GM03348 (cell line): ENCODE measurements around the gene FUT6.
A peak's percentile ranks its signal among the peaks of the same experiment; 100 is the strongest.

Experiments
- DNase-seq: peaks from one replicate; pipeline ENCODE4 v3.0.0; 2012; ENCODE audit warnings: low spot score

Gene FUT6

DNA sequence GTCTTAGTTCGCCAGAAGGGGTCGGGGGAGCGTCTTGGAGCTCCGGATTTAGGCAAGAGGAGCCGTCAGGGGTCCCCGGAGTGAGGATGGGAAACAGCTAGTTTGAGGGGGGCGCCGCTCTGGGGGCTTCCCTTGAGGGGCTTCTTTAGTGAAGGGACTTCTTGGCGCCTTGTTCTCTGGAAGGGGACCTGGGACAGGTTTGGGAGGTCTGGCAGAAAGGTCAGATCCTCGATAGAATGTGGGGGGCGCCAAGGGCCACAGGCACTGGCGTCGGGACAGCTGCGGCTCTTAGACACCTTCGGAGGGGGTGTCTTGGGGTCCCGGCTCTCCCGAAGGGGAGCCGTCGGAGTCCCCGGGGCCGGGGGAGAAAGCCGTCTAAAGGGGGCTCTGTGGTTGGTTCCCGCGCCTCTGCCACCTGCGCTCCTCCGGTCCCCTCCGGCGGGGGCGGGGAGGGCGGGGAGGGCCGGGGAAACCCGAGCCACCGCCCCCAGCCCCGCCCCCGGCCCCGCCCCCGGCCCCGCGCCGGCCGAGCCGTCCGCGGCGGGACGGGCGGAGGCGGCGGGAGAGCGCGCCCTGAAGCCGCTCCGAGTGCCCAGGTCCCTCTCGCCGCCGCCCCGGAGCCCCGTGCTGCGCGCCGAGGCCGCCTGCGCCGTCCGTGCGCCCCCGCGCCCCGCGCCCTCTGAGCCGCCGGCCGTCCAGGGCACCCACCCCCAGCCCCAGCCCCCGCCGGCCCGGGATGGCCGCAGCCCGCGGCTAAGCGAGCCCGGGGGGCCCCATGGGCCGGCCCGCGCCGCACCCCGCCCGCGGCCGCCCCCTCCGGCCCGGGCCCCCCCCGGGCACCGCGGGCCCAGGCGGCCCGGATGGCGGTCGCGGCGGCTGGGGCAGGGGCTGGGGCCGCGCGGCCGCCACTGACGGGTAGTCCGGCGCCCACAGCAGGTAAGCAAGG is 34.7 kb downstream of the FUT6 start, which contains the start of gene NRTN:
NRTN (plus strand) TSS at position 552 of the 946 bp plus-strand sequence. CDS start 19,099 bp downstream, outside the sequence.
- peak; percentile 49 for DNase-seq

DNA sequence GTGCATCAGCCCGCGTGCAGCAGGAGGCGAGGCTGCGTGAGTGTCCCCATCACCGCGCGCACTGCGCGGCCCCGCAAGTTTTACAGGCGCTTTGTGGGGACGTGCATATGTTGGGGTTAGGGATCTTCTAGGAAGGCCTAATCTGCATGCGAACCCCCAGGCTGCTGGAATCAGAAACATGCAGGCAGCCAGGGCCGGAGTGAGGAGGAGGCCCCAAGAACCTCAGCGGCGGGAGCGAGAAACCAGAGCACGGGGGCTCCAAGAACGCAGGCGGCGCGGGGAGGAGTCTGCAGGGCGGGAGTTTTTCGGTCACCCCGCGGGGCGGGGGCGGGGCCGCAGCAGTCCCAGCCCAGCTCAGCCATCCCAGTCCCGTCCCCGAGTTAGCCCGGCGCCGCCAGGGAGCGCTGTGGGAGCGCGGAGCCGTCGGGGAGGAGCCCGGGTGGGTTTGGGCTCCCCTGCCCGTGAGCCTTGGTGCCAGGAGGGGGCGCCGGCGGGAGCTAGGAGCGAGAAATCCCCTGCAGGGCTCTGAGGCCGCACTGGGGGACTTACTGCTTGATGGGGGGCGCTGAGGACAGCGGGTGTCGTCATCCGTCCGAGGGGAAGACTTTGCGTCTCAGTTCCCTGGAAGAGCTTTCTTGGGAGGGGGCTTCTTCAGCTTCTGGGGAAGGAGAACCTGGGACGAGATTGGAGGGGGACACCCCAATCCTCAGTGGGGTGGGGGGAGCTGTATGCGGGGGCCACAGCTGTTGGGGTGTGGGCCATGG is 35.6 kb downstream of the FUT6 start:
- DNase-seq, result peak; percentile 97

DNA sequence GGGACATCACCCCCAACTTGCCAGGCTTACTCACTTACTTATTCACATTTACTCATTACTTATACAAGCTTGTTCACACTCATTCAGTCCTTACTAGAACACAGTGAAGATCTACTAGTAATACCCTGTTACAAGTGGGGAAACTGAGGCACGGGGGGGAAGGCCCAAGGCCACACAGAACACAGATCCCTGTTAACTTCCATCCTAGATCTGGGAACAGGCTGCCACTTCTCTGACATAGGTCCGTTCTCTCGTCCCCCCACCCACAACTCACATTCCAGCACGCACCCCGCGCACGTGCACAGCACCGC is 36.1 kb downstream of the FUT6 start:
- DNase-seq, result no peak

DNA sequence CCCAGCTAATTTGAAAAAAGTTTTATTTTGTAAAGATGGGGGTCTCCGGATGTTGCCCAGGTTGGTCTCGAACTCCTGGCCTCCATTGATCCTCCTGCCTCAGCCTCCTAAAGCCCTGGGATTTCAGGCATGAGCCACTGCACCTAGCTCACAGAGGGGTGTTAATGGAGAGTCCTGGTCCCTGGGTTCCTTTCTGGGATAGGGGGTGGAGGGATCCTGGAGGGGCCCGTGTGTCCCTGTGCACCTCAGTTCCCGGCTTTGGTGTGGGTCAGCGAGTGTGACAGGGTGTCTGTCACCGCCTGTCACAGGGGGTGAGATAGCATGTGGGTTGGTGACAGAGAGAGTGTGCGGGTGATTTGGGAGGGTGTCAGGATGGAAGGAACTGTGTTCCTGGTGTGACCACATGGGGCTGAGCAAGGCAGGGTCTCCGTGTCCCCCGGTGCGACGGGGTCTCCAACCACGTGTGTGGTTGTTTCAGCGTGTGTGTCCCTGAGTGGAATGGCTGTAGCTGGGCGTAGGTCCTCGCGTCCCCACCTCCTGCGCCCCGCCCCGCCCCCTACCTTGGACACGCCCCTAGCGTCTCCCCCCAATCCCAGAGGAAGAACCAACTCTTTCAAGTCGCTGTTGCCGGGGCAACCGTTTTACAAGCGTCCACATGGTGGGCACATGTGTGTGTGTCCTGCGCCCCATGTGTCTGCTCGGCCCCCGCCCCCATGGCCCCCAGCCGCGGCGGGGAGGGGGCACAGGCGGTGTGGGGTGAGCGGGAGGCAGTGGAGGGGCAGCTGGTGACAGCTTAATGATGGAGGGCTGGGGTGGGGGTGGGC is 37.5 kb downstream of the FUT6 start:
- DNase-seq, result no peak

DNA sequence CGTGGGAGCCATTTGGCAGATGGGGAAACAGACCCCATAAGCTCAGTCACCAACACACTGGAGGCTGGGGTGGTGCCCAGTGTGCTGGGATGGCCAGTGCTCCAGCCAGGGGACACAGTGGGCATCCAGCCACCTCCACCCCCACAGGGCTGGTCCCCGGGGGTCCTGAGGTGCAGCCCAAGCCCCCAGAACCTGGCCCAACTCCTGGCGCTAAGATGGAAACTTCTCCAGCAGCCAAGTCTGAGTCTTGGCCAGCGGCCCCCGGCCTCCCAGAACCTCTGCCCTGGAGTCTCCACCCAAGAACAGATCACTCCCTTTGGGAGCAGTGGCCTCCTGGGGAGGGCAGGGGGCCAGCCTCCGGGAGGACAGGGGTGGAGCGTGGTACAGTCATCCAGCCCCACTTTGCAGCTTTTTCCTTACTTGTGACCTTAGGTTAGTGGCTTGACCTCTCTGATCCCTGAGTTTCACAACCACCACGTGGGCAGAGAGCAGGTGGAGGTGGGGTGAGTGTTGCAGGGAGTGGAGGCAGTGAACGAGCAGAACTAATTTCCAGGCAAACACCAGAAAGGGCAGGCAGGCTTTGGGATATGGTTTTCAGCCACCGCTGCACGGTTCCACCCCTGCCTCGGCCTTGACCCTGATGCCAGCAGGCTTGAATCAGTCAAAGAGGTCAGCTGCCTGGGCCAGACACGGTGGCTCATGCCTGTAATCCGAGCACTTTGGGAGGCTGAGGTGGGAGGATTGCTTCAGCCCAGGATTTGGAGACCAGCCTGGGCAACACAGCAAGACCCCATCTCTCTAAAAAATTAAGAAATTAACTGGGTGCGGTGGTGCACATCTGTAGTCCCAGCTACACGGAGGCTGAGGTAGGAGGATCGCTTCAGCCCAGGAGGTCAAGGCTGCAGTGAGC is 38.9 kb downstream of the FUT6 start:
- no peak for DNase-seq

DNA sequence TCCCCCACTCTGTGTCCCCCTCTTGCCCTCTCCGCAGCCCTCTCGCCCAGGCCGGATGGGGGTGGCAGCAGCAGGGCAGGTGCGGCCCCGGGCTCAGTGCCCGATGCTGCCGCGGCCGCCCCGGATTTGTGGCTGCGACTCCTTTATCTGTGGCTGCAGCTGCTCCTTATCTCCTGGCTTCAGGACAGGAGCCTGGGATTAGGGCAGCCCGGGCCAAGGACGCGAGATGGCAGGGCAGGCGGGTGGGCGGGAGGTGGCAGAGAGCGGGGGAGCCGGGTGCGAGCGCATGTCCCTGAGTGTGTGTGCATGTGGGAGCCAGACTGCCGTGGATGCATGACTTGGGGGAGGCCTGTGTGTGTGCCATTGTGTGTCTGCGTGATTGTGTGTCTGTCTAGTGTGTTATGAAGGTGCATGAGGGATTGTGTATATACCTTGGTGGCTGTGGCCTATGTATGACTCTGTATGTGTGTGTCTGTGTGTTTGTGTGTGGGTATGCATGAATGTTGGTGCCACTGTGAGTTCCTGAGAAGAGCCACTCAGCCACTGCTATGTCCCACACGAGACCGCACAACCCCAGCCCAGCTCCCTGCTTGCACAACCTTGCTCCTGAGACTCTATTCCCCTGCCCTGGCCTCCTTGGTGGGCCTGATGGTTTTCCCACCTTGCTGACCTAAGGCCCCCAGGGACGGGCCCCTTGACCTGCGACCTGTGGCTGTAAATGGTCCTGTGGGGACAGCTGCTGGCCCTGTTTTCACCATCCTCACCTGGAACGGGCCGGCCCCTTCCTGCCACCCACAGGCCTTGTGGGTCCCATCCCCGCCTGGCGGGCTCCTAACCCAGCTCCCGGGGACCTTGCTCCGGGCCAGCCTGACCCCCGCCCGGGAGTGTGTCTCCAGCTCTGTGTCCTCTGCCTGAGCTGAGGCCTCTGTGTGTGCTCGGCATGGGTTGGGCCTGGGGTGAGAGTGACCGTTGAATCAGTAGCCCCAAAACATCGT is 40.0 kb downstream of the FUT6 start:
- no peak for DNase-seq

DNA sequence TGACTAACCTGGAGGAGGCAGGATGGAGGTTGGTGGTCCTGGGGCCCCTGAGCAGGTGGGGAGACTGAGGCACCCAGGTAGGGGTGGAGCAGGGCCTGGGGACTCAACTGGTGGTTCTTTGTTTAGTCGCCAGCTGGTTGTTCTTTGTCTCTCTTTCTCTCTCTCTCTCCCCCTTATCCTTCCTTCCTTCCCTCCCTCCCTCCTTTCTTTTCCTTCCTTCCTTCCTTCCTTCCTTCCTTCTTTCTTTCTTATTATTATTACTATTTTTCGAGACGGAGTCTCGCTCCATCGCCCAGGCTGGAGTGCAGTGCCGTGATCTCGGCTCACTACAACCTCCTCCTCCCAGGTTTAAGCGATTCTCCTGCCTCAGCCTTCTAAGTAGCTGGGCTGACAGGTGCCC is 41.3 kb downstream of the FUT6 start:
- DNase-seq, result no peak

DNA sequence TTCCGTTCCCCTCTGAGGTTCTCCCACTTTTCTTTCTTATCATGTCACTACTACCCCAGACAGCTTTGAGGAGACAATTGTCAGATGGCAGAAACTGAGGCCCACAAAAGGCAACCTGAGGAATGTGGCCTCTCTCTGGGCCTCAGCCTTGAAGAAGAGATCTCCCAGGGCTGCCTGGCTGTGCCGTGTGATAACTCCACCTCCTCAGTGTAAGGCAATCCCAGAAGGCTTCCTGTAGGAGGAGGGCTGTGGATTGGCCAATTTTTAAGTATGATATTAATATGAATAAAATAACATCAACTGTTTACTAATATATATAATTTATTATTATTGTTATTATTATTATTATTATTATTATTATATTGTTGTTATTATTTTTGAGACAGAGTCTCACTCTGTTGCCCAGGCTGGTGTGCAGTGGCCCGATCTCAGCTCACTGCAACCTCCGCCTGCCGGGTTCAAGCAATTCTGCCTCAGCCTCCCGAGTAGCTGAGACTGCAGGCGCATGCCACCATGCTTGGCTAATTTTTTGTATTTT is 44.1 kb downstream of the FUT6 start:
- DNase-seq, result no peak

DNA sequence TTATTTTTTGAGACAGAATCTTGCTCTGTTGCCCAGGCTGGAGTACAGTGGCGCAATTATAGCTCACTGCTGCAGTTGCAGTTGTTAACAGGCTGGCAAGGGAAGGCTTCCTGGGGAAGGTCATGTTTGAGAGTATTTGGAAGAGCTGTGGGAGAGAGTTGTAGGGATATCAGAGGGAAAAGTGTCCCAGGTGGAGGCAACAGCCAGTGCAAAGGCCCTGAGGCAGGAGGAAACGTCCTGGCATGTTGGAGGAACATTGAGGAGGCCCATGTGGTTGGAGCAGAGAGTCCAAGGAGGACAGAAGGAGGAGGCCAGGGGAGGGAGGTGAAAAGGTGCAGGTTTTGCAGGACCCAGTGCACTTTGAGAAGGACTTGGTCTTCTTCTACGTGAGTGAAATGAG is 46.3 kb downstream of the FUT6 start:
- DNase-seq, result no peak

DNA sequence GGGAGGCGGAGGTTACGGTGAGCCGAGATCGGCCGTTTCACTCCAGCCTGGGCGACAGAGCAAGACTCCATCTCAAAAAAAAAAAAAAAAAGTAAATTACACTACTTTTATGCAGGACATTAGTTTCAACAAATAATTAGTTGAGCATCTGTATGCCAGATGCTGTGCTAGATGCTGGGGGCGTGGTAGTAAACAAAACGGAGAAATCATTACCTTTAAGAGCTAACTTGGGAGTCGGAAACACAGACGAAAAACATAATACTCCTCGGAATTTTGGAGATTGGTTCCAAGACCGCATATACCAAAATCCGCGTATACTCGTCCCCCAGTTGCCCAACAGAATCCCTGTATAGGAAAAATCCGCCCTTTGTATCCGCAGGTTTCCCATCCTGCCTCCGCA is 47.3 kb downstream of the FUT6 start:
- DNase-seq, result no peak

DNA sequence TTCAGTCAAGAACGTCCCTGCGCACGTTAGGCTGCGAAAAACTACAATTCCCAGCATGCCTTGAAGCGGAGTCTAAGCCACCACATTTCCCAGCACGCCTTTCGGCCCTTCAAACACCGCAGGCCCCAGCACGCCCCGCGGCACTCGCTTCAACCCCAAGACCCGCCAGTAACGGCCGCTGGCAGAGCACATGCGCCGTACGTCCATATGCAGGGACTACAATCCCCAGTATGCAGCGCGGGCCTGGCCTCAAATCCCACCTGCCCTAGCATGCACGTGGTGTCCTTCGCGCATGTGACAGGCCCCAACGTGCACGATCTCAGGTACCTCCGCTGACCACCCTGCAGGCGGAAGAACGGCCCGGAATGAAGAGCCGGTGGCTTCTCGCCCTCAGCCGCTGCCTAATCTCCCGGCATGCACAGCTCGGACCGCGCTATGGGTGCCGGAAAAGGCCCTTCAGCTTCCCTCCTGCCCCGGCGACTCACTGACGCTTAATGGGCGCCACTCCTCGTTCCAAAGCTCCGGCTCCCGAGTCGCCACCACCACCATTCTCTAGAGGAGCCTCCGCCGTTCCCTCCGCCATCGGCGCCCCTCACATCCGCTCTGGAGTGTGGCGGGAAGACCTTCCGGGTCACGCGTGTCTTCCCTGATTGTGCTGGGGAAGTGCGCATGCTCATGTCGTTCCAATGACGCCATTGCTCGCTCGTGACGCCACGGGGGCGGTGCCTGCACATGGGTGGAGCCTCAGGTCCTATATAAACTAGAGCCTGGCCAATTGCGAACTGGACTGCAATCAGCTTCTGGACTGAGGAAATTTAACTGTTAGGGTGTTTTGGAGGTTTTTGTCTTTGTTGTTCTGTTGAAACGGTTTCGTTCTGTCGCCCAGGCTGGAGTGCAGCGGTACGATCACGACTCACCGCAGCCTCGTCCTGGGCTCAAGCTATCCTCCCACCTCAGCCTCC is 48.7 kb downstream of the FUT6 start, which contains the start of gene DUS3L:
DUS3L (minus strand) TSS at position 605 of the 962 bp plus-strand sequence; CDS start at position 583, 22 bp downstream.
- peak; percentile 97 for DNase-seq

DNA sequence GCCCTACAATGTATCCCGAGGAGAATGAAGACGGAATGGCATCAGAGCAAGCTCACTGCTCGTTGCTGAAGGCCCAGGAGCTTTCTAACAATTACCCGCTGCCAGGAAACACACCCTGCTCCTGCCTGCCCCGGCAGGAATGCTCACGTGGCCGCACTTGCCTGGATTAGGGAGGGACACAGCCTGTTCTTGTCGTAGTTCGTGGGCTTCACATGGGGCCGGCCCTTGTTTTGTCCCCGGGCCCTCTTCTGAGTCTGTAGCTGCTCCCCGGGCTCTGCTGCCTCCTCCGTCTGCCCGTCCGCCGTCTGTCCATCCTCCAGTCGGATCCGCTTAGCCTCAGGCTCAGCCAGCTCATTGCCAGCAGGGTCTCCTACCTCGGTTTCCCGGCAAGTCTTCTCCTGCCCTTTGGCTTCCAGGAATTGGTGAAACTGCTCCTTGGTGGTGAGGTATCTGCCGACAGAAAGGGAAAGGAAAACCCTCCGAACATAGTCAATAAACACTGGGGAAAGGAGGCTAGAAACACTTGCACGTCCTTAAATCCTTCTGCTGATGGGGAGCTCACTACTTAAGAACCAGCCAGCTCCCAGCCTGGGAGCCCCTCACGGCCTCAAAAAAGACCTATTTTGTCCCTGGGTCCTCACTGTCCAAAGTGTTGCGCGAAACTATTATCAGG is 49.5 kb downstream of the FUT6 start:
- DNase-seq, result no peak

DNA sequence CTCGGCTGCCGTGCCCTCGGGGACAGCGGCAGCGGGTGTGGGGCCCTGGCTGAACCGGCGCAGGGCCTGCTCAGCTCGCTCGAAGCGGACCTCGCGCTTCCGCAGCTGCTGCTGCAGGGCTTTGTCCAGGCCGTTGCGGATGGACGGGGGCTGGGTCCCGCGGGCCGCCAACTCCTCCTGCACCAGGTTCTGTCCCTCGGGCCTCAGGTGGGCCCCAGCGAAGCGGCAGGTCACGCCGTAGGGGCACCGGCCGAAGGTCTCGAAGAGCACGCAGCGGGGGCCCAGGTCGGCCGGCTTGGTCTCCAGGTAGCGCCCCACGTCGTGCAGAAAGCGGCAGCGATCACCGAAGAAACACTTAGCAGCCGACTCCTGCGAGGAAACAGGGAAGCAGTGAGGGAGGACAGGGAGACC is 50.1 kb downstream of the FUT6 start:
- no peak for DNase-seq

DNA sequence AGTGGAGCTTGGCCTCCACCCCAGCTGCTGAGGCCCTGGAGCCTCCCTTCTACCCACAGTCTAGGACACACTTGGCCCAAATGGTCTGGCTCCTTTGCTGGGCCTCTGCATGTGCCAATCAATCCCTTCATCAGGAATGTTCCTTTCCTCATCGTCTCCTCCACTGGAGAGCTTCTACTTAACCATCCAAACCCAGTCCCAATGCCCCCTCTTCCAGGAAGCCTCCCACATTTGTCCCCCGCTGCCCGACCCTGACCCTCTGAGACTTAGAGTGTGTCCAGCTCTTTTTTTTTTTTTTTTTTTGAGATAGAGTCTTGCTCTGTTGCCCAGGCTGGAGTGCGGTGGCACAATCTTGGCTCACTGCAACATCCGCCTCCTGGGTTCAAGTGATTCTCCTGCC is 51.1 kb downstream of the FUT6 start:
- DNase-seq, result no peak

DNA sequence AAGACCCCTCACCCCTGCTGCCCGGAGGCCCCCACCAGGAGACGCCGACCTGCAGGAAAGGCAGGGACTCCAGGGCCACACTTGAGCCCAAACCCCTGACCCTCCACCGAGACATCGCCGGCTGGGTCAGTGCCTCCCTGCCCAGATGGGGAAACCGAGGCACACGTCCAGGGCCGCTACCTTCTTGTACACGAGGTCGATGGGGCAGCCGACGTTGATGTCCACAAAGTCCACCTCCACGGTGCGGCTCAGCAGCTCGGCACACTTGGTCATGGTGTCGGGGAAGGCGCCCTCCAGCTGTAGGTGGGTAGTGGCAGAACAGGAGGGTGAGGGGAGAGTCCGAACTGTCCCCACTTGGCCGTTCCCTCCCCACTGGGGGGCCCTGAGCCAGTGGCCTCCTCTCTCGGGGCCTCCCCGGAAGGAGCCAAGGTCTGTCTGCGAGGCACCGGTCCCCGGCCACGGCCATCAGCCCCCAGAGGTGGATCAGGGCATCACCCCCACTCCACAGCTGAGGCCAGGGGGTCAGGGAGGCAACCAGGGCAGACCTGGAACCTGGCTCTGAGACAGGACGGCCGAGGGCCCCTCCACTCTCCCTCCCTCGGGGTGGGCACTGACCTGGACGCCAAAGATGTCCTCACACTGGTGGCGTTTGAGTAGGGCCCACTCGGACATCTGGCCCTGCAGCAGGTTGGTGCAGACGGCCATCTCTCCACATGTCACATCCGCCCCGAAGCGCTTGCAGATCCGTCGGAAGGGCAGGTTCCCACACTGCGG is 51.9 kb downstream of the FUT6 start:
- DNase-seq, result no peak

DNA sequence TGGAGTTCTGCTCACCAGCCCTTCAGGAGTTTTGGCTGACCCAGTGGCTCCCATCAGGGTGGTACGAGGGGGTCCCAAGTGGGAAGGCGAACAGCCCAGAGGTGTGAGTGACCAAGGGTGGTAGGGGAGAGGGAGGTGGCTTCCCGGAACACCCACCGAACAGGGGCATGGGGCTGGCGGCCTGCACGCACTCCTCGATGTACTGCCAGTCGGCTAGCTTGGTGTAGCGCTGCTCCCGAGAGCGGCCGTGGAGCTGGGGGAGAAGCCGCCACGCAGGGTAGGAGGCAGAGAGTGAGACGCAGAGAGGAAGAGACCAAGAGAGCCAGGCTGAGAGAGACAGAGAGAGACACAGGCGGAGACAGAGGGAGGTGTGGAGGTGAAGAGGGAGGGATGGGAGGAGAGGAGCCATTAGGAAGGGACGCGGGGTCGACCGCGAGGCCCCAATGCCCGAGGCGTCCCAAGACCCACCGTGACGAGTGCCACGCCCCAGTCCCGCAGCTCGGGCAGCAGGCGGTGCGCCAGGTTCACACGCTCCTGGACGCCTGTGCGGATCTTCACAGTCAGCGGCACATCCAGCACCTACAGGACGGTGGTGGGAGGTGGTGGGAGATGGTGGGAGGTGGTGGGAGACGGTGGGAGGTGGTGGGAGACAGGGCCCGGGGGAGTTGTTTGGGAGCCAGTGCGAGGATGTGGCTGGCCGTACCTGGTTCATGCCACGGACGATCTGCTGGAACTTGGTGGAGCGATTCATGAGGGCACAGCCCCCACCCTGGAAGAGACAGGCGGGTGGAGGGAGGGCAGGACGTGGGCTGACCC is 52.7 kb downstream of the FUT6 start:
- DNase-seq, result no peak
